Nucleus accumbens (tissue), 56 donors: ENCODE data around the gene SLC2A10.

ENCODE experiments used
- DNase-seq, 56 donors: peaks; one replicate each; lab custom pipeline; 2025; lab: John Stamatoyannopoulos, UW

SLC2A10 gene

DNA sequence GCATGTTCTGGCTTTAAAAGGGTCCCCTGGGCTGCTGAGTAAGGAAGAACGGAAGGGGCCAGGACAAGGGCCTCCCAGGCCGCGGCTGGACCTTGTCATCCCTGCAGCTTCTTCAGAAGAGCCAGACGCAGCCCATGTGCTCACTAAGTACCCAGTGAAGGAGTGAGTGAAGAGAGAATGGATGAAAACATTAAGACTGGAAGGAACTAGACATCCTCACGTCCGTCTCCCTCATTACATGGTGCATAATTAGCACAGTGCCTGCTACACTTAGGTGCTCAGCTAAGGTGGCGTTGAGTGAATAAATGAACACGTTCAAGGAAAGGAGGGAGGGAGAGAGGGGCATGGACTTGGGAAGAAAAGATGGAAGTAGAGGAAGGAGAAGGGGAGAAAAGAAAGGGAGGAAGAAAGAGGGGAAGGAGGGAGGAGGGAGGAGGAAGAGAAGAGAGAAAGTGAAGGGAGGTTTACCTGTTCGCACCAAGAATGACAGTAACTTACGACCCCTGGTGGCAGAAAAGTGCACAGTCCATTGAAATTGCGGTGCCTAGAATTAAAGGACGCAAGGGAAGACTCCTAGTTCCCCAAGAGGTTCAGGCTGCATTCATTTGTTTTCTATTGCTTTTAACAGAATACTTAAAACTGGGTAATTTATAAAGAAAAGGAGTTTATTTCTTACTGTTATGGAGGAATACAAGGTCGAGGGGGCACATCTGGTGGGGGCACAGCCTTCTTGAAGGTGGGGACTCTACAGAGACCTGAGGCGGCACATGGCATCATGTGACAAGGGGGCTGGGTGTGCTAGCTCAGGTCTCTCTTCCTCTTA lies 28.2 kb upstream of the SLC2A10 start:
- peak in 41 of 56 donors; percentile 2 to 87 (median 34) for DNase-seq

DNA sequence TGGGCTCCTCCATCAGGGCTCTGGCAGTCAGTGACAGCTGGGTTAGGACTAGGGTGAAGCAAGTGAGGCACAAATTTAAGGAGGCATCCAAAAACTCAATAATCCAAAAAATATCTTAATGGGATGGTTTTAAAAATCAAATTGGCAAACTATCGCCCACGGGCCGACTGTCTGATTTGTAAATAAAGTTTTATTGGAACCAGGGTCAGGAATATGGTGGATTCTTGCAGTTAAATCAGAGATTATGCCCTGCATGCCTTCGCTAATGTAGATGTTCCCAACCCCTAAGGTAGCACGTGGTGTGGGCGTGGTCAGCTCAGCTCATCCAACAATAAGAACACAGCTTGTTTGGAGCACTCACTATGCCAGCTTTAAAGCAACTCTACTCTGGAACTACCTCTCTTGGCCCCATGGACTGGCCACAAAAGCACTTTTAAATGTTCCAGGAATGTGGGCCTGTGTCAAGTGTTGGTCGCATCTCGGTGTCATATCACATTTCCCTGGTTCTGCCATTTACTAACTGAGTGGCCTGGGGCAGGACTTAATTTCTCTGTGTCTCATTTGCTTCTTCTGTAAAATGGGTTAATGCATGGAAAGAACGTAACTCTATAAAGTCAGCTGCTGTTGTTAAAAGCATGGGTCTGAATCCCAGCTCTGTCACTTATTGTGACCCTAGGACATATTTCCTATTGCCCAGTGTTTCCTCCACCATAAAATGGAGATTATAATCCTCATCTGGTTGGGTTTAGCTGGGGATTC lies 27.2 kb upstream of the SLC2A10 start:
- DNase-seq, result no peak

DNA sequence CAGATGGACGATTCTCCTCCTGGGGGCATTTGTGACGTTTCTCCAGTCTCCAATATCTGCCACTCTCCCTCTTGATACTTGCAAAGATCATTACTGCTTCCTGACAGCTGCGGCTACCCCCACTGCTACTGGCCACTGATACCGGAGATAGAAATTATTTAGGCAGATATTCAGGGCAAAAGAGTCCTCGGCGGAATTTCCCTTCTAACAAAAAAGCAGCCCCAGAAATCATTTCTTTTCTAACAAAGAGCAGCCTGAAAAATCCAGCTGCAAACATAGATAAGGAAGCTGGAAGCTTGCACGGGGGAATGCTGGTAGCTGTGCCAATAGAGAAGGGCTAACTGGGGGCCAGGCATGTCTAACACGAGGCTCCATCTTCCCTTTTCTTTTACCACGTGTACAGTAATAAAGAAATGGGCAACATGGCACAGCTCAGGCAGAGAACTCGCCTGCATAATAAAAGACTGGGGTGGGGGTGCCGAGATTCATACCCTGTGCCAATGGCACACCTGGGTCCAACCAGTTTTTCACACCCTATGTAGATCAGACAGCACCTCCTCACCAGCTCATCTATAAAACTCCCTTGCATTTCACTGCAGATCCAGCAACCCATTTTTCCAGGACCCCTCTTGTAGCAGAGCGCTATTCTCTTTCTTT lies 26.3 kb upstream of the SLC2A10 start:
- DNase-seq, result no peak

- peak in 1 of 56 donors; percentile 10 for DNase-seq
Observed at GRCh38 chr20:46683668-46683938, 25.8 kb upstream of the SLC2A10 start.

DNA sequence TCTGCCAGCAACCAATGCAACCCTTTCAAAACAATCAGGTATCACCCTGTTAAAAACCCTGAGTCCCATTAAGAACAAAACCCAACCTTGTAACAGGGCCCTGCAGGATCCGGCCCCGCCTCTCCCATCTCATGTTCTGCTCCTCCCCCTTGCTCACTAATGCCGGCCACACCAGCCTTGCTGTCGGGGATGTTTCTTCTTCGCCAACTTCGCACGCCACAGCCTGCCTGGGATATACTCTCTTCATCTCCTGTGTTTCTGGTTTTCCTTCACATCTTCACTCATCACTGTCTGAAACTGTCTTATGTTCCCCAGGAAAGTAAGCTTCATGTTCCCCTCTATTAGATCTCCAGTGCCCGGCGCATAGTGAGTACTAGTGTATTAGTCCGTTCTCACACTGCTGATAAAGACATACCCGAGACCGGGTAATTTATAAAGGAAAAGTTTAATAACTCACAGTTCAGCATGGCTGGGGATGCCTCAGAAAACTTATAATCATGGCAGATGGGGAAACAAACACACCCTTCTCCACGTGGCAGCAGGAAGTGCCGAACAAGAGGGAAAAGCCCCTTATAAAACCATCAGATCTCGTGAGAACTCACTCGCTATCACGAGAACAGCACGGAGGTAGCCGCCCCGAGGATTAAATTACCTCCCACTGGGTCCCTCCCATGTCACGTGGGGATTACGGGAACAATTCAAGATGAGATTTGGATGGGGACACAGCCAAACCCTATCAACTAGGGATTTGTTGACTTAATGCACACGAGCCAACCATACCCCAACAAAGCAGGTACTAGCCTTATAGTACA lies 25.3 kb upstream of the SLC2A10 start:
- DNase-seq, result peak in 10 of 56 donors; percentile 3 to 31 (median 10)

- peak in 1 of 56 donors; percentile 57 for DNase-seq
Observed at GRCh38 chr20:46688151-46689081, 21.0 kb upstream of the SLC2A10 start.

- DNase-seq, result peak; percentile 67 to 99 (median 93)
Observed at GRCh38 chr20:46689082-46689753, 20.2 kb upstream of the SLC2A10 start, which contains the start of gene TP53RK. TSS of gene TP53RK (minus strand) at chr20:46689444. CDS start at chr20:46689414, 30 bp downstream.

GRCh38 chr20:46689754-46690085 lies 19.7 kb upstream of the SLC2A10 start:
- no peak for DNase-seq

DNA sequence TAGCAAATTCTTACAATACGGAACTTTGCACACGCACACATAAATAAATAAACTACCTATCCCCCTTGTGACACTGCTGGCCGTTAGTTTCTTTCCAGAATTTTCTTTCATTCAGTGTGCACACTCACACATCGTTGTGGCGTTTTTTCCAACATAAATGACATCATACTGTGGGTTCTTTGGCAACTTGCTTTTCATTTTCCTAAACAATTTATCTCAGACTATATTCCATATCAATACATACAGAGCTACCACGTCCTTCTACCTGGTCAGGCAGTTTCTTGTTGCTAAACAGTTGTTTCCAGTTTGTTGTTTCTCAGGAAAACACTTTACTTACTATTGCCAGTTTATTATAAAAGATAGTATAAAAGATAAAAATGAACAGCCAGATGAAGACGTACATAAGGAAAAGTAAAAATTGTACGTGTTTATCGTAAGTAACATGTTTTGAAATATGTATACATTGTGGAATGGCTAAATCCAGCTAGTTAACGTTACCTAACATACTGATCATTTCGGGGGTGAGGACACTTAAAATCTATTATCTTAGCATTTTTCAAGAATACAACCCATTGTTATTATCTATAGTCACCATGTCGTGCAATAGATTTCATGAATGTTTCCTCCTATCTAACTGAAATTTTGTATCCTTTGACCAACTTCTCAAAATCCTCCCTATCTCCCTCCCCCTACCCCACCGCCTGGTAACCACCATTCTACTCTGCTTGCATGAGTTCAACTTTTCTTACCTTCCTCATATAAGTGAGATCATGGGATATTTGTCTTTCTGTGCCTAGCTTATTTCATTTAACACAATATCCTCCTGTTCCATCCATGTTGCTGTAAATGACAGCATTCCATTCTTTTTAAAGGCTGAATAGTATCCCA lies 19.0 kb upstream of the SLC2A10 start:
- DNase-seq, result no peak

DNA sequence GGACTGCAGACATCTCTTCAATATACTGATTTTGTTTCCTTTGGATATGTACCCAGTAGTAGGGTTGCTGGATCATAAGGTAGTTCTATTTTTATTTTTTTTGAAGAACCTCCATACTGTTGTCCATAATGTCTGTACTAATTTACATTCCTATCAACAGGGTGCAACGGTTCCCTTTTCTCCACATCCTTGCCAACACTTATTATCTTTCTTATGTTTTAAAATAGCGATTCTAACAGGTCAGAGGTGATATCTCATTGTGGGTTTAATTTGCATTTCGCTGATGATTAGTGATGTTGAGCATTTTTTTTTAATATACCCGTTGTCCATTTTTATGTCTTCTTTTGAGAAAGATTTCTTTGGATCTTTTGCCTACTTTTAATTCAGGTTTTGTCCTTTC lies 18.3 kb upstream of the SLC2A10 start:
- no peak for DNase-seq

DNA sequence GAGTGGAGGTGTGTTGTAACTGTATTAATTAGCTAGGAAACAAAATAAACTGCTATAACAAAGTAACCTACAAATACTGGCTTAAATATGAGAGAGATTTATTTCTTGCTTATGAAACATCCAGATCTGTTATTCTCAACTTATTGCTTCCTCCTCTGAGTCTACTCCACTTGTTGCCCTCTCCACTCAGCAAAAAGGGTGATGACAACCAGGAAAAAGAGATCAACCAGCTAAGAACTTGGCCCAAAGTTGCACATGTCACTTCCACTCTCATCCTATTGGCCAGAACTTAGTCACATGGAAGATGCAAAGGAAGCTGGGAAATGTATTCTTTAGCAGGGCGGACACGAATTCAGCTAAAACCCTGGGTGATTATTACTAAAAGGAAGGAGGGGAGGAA lies 15.0 kb upstream of the SLC2A10 start:
- peak in 5 of 56 donors; percentile 2 to 25 (median 5) for DNase-seq

DNA sequence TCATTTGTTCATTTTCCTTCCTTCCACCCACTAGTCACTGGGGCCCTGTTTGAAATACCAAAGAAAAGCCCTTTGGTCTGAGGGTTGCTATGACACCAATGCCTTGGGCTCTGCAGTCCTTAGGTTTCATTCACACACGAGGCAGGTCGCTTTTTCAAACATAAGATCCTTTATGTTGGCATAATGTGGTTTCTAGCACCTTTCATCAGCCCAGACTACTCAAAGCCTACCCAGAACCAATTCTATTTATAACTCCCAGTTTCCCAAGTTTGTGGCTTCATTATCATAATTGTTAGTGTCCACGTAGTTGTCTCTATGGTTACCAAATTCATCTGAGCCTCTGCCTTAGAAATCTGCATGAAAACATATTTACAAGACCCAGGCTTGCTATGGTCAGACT lies 13.6 kb upstream of the SLC2A10 start:
- DNase-seq, result no peak

DNA sequence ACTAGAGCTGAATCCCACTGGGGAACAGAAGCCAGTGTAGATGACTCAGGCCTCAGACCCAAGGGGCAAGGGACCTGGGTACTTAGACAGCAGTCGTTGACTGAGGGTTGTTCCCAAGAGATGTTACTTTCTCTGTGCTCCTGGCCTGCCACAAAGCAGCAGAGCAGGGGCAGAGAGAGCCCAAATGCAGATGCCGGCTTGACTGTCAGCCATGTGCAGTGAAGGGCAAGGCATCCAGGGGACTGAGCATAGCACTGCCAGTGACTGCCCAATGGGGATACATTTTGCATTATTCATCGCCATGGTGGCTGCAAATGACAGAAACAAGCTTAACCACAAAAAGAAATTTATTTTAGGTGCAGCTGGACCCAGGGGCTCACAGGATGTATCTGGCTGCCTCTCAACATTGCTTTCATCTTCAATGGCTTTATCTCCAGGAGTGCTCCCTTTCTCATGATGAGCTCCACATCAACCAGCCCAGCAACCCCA lies 12.6 kb upstream of the SLC2A10 start:
- no peak for DNase-seq

DNA sequence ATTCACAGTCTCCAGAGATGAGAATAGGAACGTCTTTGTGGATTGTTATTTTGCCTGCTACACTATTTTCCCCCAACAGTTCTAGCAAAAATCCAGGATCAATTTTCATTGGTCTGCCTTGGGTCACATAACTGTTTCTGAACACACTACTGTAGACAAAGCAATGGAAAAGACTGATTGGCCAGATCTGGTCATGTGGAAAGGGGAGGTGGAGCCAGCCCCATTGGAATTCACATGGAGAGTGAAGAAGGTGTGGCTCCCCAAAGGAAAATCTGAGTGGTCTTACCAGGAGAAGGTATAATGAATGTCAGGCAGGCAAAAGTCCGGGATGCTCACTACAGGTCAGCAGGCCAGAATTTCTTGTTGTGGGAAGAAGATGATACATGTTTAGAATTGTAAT lies 10.7 kb upstream of the SLC2A10 start:
- DNase-seq, result no peak

GRCh38 chr20:46699651-46700359 lies 9.6 kb upstream of the SLC2A10 start:
- DNase-seq, result no peak

GRCh38 chr20:46700481-46700880 lies 9.0 kb upstream of the SLC2A10 start:
- DNase-seq, result no peak

DNA sequence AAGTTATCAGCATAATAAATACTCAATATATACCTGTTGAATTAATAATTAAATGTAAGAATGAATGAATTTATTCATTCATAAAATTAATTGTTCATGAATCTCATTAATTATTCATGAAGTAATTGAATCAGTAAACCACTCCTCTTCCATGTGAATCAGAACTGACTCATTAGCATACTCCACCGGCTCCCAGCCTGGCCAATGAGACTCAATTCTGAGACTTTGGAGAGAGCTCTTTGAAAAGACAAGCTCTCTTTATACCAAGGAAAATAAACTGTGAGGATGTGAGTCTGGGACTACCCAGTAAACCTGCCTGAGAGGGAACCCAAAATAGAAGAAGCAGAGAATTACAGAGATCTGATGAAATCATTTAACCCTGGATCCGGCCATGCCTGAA lies 8.4 kb upstream of the SLC2A10 start:
- DNase-seq, result no peak
